ENCODE data around the gene C22orf15.
A peak's percentile ranks its signal among the peaks of the same experiment; 100 is the strongest.
"Not testable (repeated sequence)": the region's sequence is repeated elsewhere in the genome, so short reads cannot be mapped to it uniquely, and the experiment has no call there.

The C22orf15 gene

GRCh38 chr22:23762842-23763578 is at the start of gene C22orf15:
Gene C22orf15 (plus strand): TSS chr22:23762990. CDS start chr22:23763307, 317 bp downstream.
- no peak for DNase-seq (ENCODE audit: low spot score)

- no peak for DNase-seq (ENCODE audit: low spot score)
Measured at GRCh38 chr22:23713696-23714595, 48.8 kb upstream of the C22orf15 start.

DNA sequence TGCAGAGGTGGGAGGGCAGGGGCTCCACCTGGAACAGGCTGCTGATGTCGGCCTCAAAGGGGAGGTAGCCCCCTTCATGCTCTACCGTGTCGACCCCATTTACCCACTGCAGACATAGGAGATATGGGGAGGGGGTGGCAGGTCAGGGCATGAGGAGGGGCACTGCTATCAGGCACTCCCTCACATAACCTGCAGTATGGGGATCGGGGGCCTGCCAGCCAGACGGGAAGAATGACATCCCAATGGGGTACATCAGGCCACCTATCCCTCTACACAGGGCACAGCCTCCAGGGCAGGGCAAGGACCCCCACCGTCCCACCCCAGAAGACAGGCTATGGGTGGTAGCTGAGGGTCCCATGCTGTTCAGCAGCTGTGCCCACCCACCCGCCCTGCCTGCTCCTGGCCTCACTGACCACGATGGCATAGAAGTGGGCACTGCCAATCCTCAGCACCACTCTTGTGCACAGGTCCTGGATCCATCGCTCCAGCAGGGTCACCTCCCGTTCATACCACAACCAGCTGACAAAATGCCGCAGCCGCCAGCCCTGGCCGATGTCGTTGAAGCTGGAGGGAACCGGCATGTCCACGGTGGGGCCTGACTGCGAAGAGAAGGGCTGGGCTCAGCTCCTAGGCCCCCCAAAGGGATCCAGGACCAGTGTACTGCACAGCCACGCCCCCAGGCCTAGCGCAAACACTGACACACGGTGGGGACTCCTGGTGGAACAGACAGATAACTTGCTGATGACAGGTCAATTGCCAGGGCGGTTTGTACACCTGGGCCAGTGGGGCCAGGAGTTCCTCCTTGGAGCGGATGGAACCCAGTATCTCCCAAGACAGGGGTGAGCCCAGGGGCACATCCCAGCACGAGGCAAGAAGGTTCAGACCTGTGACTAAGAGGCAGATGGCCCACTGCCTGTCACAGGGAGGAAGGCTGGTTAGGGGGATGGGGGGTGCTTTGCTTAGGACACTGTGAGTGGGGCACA is 47.9 kb upstream of the C22orf15 start:
- DNase-seq (ENCODE audit: low spot score), result no peak

DNA sequence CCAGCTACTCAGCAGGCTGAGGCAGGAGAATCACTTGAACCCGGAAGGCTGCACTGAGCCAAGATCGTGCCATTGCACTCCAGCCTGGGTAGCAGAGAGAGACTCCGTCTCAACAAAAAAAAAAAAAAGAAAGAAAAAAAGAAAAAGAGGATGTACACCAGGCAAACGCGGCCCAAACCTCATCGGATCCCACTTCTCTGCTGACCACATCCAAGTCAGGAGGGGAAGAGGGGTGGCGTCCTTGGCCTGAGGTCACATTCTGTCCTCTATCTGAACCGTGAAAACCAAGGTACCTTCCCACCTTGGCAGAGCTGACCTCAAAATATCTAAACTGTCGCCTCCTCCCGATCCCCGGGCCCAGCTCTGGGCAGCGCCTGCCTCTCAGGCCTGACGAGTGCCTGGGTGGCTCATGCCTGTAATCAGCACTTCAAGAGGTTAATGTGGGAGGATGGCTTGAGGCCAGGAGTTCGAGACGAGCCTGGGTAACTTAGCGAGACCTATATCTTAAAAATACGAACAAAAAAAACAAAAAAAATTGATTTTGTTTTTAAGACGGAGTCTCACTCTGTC is 46.9 kb upstream of the C22orf15 start:
- DNase-seq (ENCODE audit: low spot score), result no peak

DNA sequence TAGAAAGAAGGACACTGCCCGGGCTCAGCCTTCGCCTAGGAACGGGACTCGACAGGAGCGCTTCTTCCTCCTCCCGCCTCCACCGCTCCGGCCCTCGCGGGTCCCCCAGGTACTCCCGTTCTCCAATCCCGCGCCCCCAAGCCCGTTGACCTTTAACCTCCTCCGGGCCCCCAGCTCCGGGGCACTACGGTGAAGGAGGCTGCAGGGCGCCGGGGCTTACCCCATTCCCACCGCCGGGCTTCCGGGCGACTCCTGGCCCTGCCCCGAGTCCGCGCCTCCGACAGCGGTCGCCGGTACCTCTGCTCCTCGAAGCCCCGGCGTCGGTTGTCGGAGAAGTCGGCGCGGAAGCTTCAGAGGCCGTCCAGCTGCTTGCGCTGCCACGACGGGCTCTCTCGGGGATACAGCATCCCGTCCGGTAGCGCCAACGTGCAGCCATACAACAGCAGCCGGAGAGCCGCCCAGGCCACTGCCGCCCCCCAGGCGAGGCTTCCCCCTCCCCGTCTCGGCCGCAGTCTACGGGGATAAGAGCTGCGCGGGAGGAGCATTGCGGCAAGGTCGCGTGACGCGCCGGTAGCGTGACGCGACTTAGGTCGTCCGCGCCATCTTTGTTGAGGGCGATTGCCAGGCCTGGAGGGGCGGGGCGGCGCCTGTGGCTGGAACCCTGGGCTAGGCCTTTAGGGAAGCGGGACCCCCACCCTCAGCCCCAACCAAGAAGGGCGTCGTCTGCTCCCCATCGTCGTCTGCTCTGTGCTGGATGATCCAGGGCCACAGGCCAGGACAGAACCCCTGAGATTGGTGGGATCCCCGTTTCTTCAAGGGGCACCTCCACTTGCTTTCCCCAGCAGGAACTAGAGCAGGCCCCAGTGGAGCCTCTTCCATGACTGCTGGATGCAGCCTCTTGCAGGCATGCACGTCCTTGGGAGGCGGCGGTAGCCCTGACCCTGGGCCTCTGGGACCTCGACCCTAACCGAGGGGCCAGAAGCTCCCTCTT is 45.7 kb upstream of the C22orf15 start:
- DNase-seq (ENCODE audit: low spot score), result peak; percentile 92

DNA sequence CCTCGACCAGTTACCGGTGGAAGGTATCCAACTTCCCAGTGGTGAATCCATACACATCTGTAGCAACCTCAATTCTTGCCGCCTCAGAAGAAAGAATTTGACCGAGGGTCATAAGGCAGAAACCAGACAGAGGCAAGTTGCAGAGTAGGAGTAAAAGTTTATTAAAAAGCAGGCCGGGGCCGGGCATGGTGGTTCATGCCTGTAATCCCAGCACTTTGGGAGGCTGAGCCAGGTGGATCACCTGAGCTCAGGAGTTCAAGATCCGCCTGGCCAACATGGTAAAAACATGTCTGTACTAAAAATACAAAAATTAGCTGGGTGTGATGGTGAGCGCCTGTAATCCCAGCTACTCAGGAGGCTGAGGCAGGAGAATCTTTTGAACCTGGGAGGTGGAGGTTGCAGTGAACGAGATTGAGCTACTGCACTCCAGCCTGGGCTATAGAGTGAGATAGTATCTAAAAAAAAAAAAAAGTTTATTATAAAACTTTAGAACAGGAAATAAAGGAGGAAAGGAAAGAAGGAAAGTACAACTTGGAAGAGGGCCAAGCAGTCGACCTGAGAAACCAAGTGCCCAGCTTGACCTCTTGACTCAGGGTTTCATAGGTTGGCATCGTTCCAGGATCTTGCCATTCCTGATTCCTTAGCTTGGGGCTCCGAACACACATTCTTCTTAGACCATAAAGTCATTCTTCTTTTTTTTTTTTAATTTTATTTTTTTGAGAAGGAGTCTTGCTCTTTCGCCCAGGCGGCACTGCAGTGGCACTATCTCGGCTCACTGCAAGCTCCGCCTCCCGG is 44.2 kb upstream of the C22orf15 start:
- no peak for DNase-seq (ENCODE audit: low spot score)

DNA sequence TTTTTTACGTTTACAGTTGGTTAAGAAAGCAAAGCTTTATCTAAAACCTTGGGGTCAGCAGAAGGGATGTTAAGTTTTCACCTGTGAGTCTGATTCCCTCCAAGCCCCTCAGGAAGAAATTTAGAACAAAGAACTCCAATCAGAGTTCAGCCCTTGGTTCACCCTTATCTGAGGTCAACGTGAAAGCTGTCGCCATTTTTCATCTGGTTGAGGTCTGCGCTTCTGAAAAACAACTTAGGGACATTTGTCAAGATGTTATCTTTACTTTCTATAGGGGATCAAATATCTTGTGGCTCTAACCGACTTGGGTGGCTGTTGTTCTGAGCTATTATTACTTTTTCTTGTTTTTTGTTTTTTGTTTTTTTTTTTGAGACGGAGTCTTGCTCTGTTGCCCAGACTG is 41.9 kb upstream of the C22orf15 start:
- no peak for DNase-seq (ENCODE audit: low spot score)

GRCh38 chr22:23722160-23722559 is 40.6 kb upstream of the C22orf15 start:
- DNase-seq (ENCODE audit: low spot score), result no peak

- no peak for DNase-seq (ENCODE audit: low spot score)
Measured at GRCh38 chr22:23722724-23723123, 40.1 kb upstream of the C22orf15 start.

GRCh38 chr22:23728108-23728507 is 34.7 kb upstream of the C22orf15 start:
- DNase-seq (ENCODE audit: low spot score), result not testable (repeated sequence)

- no peak for DNase-seq (ENCODE audit: low spot score)
Measured at GRCh38 chr22:23737696-23738095, 25.1 kb upstream of the C22orf15 start.

- no peak for DNase-seq (ENCODE audit: low spot score)
Measured at GRCh38 chr22:23742505-23743264, 20.1 kb upstream of the C22orf15 start.

DNA sequence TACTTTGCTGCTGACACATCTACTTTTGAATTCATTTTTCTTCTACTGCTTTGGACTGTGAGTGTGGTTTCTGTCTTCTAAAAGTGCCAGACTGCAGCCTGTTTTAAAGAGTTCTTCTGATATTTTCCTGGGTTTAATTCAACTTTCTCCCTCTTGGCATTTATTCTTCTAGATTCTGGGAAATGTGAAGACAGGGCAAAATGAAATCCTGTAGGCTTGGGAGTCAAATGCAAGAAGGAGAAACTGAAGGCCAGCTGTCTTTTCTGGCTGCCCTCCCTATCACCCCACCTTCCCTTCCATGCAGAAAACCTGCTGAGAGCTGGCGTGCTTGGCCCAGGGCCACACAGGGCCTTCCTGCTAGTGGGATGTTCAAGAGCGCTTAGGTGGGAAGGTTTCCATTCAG is 19.5 kb upstream of the C22orf15 start:
- DNase-seq (ENCODE audit: low spot score), result no peak

- DNase-seq (ENCODE audit: low spot score), result no peak
Measured at GRCh38 chr22:23744001-23744400, 18.8 kb upstream of the C22orf15 start.

- no peak for DNase-seq (ENCODE audit: low spot score)
Measured at GRCh38 chr22:23744485-23744884, 18.3 kb upstream of the C22orf15 start.

DNA sequence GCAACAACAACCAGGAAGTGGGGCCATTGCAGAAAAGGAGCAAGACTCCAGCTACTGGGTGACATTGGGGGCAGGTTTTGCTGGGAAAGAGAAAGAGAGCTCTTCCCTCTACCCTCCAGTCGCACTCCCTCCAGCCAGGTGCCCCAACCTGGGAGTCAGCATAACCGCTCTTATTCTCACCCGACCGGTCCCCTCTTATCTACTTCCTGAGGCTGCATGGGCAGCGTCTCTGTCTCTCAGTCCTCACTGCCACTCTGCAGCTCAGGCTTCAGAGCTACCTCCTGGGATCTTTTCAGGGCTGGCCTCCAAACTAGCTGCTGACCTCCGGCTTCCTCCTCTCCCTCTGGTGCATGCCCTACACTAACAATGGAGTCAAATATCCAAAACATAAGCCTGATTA is 17.0 kb upstream of the C22orf15 start:
- DNase-seq (ENCODE audit: low spot score), result no peak

DNA sequence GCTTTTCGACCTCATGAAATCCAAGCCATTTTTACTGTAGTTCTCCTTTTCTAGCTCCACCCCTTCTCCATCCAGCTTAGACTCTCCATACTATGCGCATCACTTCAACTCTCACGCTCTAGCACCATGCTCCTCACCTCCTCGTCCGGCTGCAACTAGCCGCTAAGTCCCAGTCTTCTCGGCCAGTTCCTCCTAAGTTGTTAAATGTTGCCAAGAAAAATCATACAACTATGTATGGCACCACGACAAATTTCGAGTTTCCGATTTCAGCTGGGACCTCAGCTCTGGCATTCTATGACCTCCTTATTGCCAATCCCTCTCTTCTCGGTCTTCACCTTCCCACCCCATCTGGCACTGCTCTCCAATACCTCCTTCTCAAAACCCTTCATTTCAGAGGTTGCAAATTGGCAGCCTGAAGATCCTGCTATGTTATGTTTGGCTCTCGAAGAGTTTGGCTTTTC is 12.9 kb upstream of the C22orf15 start:
- no peak for DNase-seq (ENCODE audit: low spot score)

GRCh38 chr22:23750367-23750713 is 12.4 kb upstream of the C22orf15 start:
- DNase-seq (ENCODE audit: low spot score), result no peak
